T47D (cell line): Measurements from ENCODE around the gene MOSMO.

Experiments
- DNase-seq, 2 experiments: peaks; one replicate each; pipeline versions ENCODE4 v3.0.0 to v3.0.0-alpha.2; 2011 to 2012; ENCODE audit warnings: low read depth in 1 of 2, low spot score in 1 of 2
- JUND ChIP-seq: IDR thresholded peaks from 2 replicates; pipeline ENCODE4 v1.6.1; 2012; ENCODE audit warnings: low read depth
- in situ Hi-C: cut with HindIII; loops from 2 replicates; pipeline ENCODE4 v1.10.0; 2016; ENCODE audit warnings: low sequenced_read_pairs, low pct_unique_long_range_greater_than_20kb

MOSMO gene

DNA sequence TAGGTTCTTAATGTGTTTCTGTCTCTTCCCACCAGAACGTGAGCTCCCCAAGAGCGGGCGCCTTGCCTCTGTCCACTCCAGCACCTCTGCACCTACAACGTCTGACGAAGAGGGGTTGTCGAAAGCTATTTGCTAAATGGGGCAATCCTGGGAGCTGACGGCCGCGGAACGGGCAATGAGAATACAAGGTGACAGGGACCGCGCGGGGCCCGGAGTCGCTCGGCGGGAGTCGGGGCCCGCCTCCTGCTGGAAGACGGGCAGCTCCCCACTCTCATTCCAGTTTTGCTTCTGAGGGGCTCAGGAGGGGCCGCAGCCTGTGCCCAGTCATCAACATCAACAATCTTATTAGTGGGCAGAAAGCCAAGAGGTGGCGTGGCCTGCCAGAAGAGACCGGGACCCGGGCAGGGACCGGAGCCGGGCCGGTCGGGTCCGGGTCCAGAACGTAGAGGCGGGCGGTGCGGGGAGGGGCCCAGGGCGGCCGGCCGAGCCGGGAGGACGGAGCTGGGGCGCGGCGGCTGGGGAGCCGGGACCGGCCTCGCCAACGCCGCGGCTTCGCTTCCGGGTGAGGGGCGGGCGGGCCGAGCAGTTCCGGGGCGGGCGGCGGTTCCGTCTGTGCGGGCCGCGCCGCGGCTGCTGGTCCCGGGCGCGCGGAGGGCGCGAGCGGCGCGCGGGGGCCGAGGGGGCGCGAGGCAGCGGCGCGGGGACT is at the start of gene MOSMO:
MOSMO (plus strand) TSS at position 603 of the 706 bp plus-strand sequence. CDS start 191 bp downstream, outside the sequence.
- DNase-seq = peak; percentile 78 to 88
- no peak for TF ChIP-seq JUND
- in situ Hi-C loops = no loop called here

DNA sequence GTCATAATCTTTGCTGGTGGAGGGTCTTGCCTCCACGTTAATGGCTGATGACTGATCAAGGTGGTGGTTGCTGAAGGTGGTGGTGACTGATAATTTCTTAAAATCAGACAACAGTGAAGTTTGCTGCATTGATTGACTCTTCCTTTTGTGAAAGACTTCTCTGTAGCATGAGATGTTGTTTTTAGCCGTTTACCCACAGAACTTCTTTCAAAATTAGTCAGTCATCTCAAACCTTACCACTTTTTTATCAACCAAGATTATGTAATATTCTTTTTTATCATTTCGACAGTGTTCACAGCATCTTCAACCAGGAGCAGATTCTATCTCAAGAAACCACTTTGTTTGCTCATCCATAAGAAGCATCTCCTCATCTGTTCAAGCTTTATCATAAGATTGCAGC is 48.9 kb upstream of the MOSMO start:
- TF ChIP-seq JUND = no peak
- in situ Hi-C loops = no loop called here
- no peak for DNase-seq

DNA sequence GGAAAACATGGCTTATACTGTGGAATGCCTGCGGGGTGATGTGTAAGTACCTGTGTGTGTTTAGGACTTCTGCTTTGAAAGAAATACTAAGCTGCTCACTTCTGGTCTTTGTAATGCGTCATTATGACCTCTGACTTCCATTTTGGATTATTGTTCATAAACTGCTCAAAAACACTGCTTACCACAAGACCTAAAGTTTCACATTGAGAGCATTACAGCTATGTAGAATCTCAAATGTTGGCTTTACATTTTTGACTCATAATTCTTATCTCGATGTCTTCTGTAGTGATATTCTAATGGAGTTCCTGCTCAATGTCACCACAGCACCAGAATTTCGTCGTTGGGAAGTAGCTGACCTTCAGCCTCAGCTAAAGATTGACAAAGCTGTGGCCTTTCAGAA is 45.4 kb upstream of the MOSMO start:
- in situ Hi-C loops = no loop called here
- DNase-seq = no peak
- TF ChIP-seq JUND = no peak

DNA sequence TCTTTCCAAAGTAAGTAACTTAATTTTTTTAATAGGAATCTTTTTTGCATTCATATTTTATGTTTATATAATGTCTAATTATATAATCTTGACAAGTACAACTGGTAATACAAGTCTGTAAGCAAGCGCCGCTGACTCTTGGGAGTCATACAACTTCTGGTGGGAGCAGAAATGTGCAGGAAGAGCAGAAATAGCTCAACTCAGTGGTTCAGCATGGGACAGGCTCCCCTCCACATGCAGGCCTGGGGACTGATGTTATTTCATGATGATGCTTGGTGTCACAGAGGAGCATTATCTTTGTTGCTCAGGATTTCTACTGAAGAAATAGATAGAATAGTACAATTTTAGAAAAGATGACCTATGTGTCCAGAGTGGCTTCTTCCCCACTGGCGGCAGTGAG is 44.0 kb upstream of the MOSMO start:
- no peak for DNase-seq
- in situ Hi-C loops = no loop called here
- TF ChIP-seq JUND = no peak

DNA sequence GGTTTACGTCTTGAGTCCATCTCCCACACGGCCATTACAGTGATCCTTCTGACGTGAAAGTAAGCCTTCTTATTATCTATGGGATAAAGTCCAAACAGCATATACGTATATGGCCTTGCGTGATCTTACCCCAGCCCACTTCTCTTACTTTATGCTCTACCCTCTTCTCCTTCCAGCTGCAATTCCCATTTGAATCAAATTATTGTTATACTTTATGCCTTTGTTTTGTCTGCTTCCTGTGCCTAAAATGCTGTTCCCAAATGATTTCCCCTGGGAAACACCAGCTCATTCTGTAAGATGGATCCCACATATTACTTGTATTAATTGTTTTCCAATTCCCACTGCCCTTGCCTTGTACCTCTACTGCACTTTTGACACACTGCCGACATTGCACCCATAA is 43.6 kb upstream of the MOSMO start:
- in situ Hi-C loops = no loop called here
- DNase-seq = no peak
- no peak for TF ChIP-seq JUND

DNA sequence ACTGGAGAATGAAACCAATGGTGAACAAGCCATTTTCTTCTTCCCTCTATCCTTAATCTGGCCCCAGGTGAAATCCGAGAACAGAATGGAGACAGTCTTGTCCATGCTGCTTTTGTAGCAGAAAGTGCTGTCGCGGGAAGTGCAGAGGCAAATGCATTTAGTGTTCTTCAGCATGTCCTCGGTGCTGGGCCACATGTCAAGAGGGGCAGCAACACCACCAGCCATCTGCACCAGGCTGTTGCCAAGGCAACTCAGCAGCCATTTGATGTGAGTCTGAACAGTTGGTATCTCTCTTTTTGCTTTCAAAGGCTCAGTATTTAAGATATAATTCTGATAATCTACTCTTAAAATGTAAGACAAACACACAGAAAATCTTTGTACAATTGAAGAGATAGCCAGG is 36.1 kb upstream of the MOSMO start:
- TF ChIP-seq JUND = no peak
- DNase-seq = no peak
- in situ Hi-C loops = no loop called here

DNA sequence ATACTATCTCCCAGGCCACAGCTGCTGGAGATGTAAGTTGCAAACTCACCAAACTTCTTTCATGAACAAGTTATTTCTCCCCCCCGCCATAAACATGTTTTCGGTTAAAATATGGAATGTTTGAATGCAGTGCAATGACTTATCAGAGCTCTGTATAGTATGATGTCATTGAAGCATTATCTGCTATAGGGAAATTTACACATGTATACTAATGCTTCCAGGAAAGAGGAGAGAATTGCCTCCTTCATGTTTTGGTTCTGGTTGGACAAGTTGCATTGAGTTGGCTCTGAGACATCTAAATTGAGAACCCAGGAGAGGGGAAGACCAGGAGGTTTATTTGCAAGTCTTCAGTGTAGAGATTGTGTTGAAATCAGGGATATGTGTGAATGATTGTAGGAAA is 34.0 kb upstream of the MOSMO start:
- in situ Hi-C loops = no loop called here
- no peak for TF ChIP-seq JUND
- DNase-seq = no peak

DNA sequence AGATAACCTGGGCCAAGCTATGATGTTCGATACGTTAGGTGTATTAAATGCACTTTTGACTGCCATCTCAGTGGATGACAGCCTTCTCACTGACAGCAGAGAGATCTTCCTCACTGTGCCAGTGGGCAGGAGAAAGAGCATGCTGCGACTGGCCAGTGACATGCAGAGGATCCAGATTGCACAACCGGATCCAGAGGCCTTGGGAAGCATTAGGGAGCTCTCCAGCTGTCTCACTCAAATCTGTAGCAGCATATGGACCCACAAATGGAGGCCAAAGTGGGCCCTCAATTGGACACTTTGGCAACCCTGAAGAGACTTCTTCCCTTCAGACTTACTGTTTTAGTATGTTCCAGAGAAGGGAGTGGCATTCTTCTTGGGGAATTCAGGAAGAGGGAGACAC is 27.9 kb upstream of the MOSMO start:
- in situ Hi-C loops = no loop called here
- no peak for DNase-seq
- no peak for TF ChIP-seq JUND

DNA sequence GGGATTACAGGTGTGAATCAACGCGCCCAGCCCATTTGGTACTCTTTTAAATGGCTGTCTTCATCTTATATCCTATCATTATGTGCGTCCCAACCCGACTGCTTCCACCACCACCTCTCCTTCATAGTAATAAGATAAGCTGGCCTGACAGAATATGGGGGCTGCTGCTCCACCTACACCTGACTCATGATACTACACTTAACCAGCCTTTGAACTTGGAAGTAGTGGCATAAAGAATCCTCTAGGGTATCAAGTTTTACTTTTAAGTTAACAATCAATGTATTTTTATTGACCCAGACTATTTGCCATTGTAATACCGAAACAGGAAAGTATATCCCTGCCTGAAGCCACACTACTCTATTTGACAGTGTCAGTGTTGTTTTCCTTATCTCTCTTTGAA is 25.8 kb upstream of the MOSMO start:
- no peak for TF ChIP-seq JUND
- DNase-seq = no peak
- in situ Hi-C loops = no loop called here

DNA sequence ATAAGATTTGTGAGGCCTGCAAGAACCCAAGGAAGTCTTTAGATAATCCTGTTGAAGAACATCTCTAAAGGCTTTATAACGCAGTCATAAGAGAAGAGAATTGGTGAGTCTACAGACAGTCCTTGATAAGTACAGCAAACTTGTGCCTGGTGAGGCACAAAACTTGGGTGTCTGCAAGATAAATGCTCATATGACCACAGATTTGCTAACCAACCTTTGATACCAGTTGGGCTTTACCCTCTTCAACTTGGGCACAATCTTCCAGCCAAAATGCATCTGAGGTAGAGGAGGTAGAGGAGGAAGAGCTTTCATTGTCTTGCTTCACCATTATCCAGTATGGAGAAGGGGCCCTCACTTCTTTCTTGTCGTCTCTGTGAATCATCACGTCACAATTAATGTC is 23.8 kb upstream of the MOSMO start:
- DNase-seq = no peak
- no peak for TF ChIP-seq JUND
- in situ Hi-C loops = no loop called here

DNA sequence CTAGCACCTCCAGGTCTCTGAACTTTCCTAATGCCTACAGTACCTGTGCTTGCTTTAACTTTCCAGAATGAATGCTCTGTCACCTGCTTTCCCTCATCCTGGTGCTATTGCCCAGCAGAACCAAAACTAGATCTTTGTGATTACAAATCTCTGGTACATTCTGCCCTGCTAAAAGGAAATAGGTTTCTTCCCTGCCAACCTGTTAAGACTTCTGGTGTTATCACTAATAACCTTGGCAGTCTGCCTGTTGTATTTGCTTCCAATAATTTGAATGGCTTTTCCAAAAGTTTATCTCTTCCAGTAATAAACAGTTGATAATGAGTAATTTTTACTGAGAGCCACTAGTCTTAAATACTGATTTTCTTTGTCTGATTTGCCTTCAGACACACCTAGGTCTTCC is 22.4 kb upstream of the MOSMO start:
- DNase-seq = no peak
- no peak for TF ChIP-seq JUND
- in situ Hi-C loops = no loop called here

DNA sequence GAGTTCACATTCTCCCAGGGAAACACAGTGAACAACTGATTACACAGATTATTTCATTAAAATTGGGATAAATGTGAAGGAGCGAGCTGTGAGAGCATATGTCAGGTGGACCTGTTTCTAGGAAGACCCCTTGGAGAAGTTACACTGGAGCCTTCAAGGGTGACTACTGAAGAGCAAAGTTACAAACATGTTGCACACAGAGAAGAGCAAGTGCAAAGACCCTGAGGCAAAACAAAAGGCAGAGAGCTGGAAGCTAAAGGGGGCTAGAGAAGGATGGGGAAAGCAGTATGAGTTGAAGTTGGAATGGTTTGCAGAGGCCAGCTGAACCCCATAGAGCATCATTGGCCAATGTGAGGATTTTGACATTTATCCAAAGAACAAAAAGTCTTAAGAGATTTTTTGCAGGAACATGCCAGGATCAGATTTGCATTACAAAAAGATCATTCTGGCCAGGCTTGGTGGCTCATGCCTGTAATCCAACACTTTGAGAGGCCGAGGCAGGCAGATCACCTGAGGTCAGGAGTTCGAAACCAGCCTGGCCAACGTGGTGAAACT is 21.1 kb upstream of the MOSMO start:
- DNase-seq = no peak
- TF ChIP-seq JUND = no peak
- in situ Hi-C loops = no loop called here

DNA sequence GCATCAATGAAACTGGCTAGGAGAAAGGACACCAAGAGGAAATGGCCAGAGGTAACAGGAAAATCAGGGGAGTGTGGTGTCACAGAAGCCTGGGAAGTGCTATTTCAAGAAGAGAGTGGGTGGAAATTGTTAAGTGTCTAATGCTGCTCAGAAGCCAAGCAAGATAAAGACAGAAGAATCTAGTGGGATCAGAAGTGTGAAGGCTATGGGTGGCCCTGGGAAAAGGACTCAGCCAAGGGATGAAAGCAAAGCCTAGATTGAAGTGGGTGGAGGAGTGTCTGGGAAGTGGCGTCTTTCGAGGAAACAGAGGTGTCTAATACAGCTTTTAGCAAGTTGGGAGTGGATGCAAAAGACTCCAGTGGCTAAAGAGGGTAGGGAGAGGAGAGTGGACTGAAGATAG is 20.4 kb upstream of the MOSMO start:
- no peak for TF ChIP-seq JUND
- no peak for DNase-seq
- in situ Hi-C loops = no loop called here

DNA sequence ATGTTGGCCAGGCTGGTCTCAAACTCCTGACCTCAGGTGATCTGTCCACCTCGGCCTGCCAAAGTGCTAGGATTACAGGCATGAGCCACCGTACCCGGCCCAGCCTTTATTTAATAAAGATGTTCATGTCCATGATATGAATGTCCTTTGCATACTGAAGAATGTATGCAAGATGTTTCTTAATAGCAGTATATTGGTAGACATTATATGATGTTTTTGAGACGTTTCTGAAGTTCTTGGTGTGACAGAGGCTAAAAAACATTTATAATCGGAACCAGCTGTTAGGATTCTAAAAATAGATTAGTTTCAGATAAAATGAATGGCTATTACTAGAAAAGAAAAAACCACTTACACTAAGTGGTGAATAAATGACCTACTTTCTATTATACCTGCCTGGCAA is 18.8 kb upstream of the MOSMO start:
- DNase-seq = no peak

More for the DNA sequence above, 18.8 kb upstream of the MOSMO start:
- in situ Hi-C loops = no loop called here
- TF ChIP-seq JUND = no peak
